PC-3 (cell line): ENCODE data around the gene CD151. TPM values are rescaled to one million over a fixed set of nuclear protein-coding genes. Genes with fewer than 3 reads are reported as not detected.

ENCODE experiments used
- ATAC-seq: fragments of 200-7000 bp; cut with Tn5 transposase; 2 replicates; pipeline ENCODE4 v1.9.1; 2020; ENCODE audit warnings: mild to moderate bottlenecking, moderate library complexity
- BruUV-seq: library from RNA; stranded (reverse); fragments of 400-500 nt; replicated peaks from 2 replicates; lab custom pipeline; 2021; lab: Mats Ljungman, UMichigan
- CTCF ChIA-PET: fragments of 300-600 bp; sonication (Branson Sonifier 250); formaldehyde crosslinking; loops from one replicate; lab custom pipeline; 2022; ENCODE audit warnings: antibody characterized with exemption; lab: Charles Lee
- POLR2A ChIA-PET: fragments of 300-600 bp; sonication (Branson Sonifier 250); formaldehyde crosslinking; loops from one replicate; lab custom pipeline; 2022; ENCODE audit warnings: antibody characterized with exemption; ENCODE audit not compliant: unreplicated experiment; lab: Charles Lee
- DNase-seq: peaks from one replicate; pipeline ENCODE4 v3.0.0-alpha.2; 2015
- H2AFZ ChIP-seq: fragments of 300-600 bp; sonication (generic); 2 replicates; pipeline ENCODE4 v1.6.0; 2016; ENCODE audit warnings: antibody characterized with exemption, low read length
- H3F3A ChIP-seq: fragments of 300-600 bp; sonication (generic); one replicate; pipeline ENCODE4 v1.6.0; 2017; ENCODE audit warnings: antibody characterized with exemption, low read length, control low read depth, mild to moderate bottlenecking; ENCODE audit not compliant: unreplicated experiment
- H3K27ac ChIP-seq: fragments of 300-600 bp; sonication (generic); 2 replicates; pipeline ENCODE4 v1.5.1; 2016; ENCODE audit warnings: mild to moderate bottlenecking, low read length
- H3K27me3 ChIP-seq: fragments of 300-600 bp; sonication (generic); 2 replicates; pipeline ENCODE4 v1.6.1; 2016; ENCODE audit warnings: low read length, mixed read lengths
- H3K36me3 ChIP-seq: fragments of 300-600 bp; sonication (generic); 2 replicates; pipeline ENCODE4 v1.6.1; 2016; ENCODE audit warnings: low read depth, mixed run types, low read length, mixed read lengths
- H3K4me1 ChIP-seq: fragments of 300-600 bp; sonication (generic); 2 replicates; pipeline ENCODE4 v1.5.1; 2016; ENCODE audit warnings: low read length; ENCODE audit not compliant: insufficient read depth
- H3K4me2 ChIP-seq: fragments of 300-600 bp; sonication (generic); 2 replicates; pipeline ENCODE4 v1.6.0; 2016; ENCODE audit warnings: low read length
- H3K4me3 ChIP-seq: fragments of 300-600 bp; sonication (generic); 2 replicates; pipeline ENCODE4 v1.5.1; 2016; ENCODE audit warnings: mild to moderate bottlenecking, low read length, mixed read lengths
- H3K79me2 ChIP-seq: fragments of 300-600 bp; sonication (generic); 2 replicates; pipeline ENCODE4 v1.6.1; 2017; ENCODE audit warnings: low read length, mixed read lengths
- H3K9ac ChIP-seq: fragments of 300-600 bp; sonication (generic); 2 replicates; pipeline ENCODE4 v1.6.0; 2016; ENCODE audit warnings: mild to moderate bottlenecking, low read length
- H3K9me2 ChIP-seq: fragments of 300-600 bp; sonication (generic); replicated peaks from 2 replicates; pipeline ENCODE4 v1.6.1; 2016; ENCODE audit warnings: mixed run types, low read length, mixed read lengths
- H3K9me3 ChIP-seq: fragments of 300-600 bp; sonication (generic); 2 replicates; pipeline ENCODE4 v1.6.1; 2016; ENCODE audit warnings: low read length, mixed read lengths
- H4K20me1 ChIP-seq: fragments of 300-600 bp; sonication (generic); 2 replicates; pipeline ENCODE4 v1.6.1; 2016; ENCODE audit warnings: low read length, mixed read lengths
- EZH2 ChIP-seq: fragments of 300-600 bp; sonication (generic); IDR thresholded peaks from one replicate; pipeline ENCODE4 v1.6.1; 2017; ENCODE audit warnings: antibody characterized with exemption, mild to moderate bottlenecking, low read length; ENCODE audit not compliant: unreplicated experiment
- EZH2phosphoT487 ChIP-seq: fragments of 300-600 bp; sonication (generic); IDR thresholded peaks from 2 replicates; pipeline ENCODE4 v1.6.1; 2018; ENCODE audit warnings: mild to moderate bottlenecking, antibody characterized with exemption, low read length, borderline replicate concordance
- intact Hi-C: fragments of 100-400 bp; cut with micrococcal nuclease; formaldehyde crosslinking; loops from 2 replicates; pipeline ENCODE4 v1.9.0; 2023
- total RNA-seq: library from RNA; depleted of rRNA; stranded (reverse); fragments of >200 nt; gene quantifications from 2 replicates; pipeline ENCODE4 v1.2.3, GENCODE V29; 2014
- TF ChIP-seq, protein P1 (sequence below): fragments of 300-600 bp; sonication (generic); conservative IDR thresholded peaks from 2 replicates; pipeline ENCODE4 v1.5.1; 2017; ENCODE audit warnings: antibody characterized with exemption, low read depth, mild to moderate bottlenecking, low read length

CD151 gene
- total RNA-seq, 1 experiment from 2014 or later: 469 TPM

DNA sequence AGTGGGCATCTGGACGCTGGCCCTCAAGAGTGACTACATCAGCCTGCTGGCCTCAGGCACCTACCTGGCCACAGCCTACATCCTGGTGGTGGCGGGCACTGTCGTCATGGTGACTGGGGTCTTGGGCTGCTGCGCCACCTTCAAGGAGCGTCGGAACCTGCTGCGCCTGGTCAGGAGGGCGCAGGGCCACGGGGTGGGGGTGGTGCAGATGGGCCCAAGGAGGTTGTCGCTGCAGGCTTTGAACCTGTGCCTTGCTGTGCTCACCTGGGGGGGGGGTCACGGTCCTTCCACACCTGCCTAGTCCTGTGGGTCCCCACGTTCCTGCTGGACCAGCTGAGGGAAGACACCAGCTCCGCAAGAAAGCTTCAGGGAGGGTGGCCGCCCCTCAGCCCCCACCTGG is 3.5 kb downstream of the CD151 start:
- Histone ChIP-seq H3F3A (peaks cover 11% of the 10 kb centered on the region), H2AFZ (no peak overlapping the region), H3K4me1 (peaks cover 37% of the 10 kb centered on the region), H3K79me2 (peaks cover 75% of the 10 kb centered on the region), H3K9me2 (no peaks in the 10 kb centered on the region), H3K36me3 (peaks cover 51% of the 10 kb centered on the region), H3K27me3 (no peaks in the 10 kb centered on the region), H3K27ac (no peak overlapping the region), H3K4me2 (no peak overlapping the region), H3K4me3 (no peak overlapping the region), H3K9ac (no peak overlapping the region), H3K9me3 (no peaks in the 10 kb centered on the region), H4K20me1 (peaks cover 32% of the 10 kb centered on the region)
- CTCF ChIA-PET: no interaction called here
- DNase-seq (no peak), ATAC-seq (no peak)
- TF ChIP-seq EZH2 (no peak), EZH2phosphoT487 (no peak)
- TF ChIP-seq, protein P1, sequence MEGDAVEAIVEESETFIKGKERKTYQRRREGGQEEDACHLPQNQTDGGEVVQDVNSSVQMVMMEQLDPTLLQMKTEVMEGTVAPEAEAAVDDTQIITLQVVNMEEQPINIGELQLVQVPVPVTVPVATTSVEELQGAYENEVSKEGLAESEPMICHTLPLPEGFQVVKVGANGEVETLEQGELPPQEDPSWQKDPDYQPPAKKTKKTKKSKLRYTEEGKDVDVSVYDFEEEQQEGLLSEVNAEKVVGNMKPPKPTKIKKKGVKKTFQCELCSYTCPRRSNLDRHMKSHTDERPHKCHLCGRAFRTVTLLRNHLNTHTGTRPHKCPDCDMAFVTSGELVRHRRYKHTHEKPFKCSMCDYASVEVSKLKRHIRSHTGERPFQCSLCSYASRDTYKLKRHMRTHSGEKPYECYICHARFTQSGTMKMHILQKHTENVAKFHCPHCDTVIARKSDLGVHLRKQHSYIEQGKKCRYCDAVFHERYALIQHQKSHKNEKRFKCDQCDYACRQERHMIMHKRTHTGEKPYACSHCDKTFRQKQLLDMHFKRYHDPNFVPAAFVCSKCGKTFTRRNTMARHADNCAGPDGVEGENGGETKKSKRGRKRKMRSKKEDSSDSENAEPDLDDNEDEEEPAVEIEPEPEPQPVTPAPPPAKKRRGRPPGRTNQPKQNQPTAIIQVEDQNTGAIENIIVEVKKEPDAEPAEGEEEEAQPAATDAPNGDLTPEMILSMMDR: no peak
- intact Hi-C loops: no loop called here
- no TSS peak for BruUV-seq
- POLR2A ChIA-PET: no interaction called here

DNA sequence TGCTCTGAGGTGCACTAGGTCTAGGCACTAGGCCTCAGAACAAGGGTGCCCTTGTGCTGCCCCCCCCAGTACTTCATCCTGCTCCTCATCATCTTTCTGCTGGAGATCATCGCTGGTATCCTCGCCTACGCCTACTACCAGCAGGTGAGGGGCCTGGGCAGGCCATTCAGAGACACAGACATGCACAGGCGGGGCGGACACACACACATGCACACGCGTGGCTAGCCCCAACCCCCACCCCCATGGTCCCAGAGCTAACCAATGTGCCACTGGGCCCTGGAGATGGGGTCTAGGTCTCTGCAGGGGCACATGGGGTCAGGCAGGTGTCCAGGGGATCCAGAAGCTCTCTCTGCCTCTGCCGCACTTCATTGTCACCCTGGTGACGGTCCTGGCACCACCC is 3.9 kb downstream of the CD151 start:
- Histone ChIP-seq H3K36me3 (peaks cover 53% of the 10 kb centered on the region), H2AFZ (no peak overlapping the region), H3K4me2 (no peak overlapping the region), H3K4me1 (peaks cover 33% of the 10 kb centered on the region), H3K9me3 (no peaks in the 10 kb centered on the region), H3K27ac (no peak overlapping the region), H3F3A (peaks cover 11% of the 10 kb centered on the region), H3K27me3 (no peaks in the 10 kb centered on the region), H4K20me1 (peaks cover 35% of the 10 kb centered on the region), H3K79me2 (peaks cover 77% of the 10 kb centered on the region), H3K9me2 (no peaks in the 10 kb centered on the region), H3K9ac (no peak overlapping the region), H3K4me3 (no peak overlapping the region)
- ChIA-PET CTCF (no interaction called here), POLR2A (no interaction called here)
- TF ChIP-seq, protein P1: no peak
- TF ChIP-seq EZH2phosphoT487 (no peak), EZH2 (no peak)
- no TSS peak for BruUV-seq
- ATAC-seq (no peak), DNase-seq (no peak)
- intact Hi-C loops: no loop called here

GRCh38 chr11:837189-837989 is 4.6 kb downstream of the CD151 start:
- peaks cover 53% of the 10 kb centered on the region for H3K36me3 ChIP-seq
- no peak overlapping the region for H3K4me2 ChIP-seq
- H3K27ac ChIP-seq: no peak overlapping the region
- ChIA-PET POLR2A (interaction anchor here (0.7 kb wide), 1 partner anchor 271 kb away, joined by 4 read pairs; no protein-coding TSS in a partner anchor), CTCF (no interaction called here)
- H3F3A ChIP-seq: peaks cover 11% of the 10 kb centered on the region
- H2AFZ ChIP-seq: no peak overlapping the region
- H3K27me3 ChIP-seq: no peaks in the 10 kb centered on the region
- TF ChIP-seq EZH2 (no peak), EZH2phosphoT487 (no peak)
- TF ChIP-seq, protein P1: no peak
- H4K20me1 ChIP-seq: peaks cover 41% of the 10 kb centered on the region
- no peaks in the 10 kb centered on the region for H3K9me2 ChIP-seq
- no TSS peak for BruUV-seq
- no peaks in the 10 kb centered on the region for H3K9me3 ChIP-seq
- ATAC-seq (no peak), DNase-seq (no peak)
- no peak overlapping the region for H3K9ac ChIP-seq
- H3K4me1 ChIP-seq: peaks cover 26% of the 10 kb centered on the region
- intact Hi-C loops: no loop called here
- peaks cover 77% of the 10 kb centered on the region for H3K79me2 ChIP-seq
- H3K4me3 ChIP-seq: no peak overlapping the region
